HCT116 (cell line): ENCODE measurements around the gene GRHPR. TPM values are rescaled to one million over a fixed set of nuclear protein-coding genes. Genes with fewer than 3 reads are reported as not detected.

Source experiments
- ATAC-seq: fragments of 200-7000 bp; cut with Tn5 transposase; 2 replicates; pipeline ENCODE4 v1.9.1; 2020; ENCODE audit warnings: mild to moderate bottlenecking, moderate library complexity
- BruUV-seq: library from RNA; stranded (reverse); fragments of 400-500 nt; replicated peaks from 2 replicates; lab custom pipeline; 2021; lab: Mats Ljungman, UMichigan
- CTCF ChIA-PET: fragments of 300-600 bp; sonication (Branson Sonifier 250); formaldehyde crosslinking; loops from one replicate; lab custom pipeline; 2021; ENCODE audit warnings: antibody characterized with exemption; lab: Charles Lee
- POLR2A ChIA-PET: fragments of 300-600, 350-600 bp; sonication (Branson Sonifier 250); formaldehyde crosslinking; loops from one replicate; lab custom pipeline; 2021; ENCODE audit warnings: antibody characterized with exemption; lab: Charles Lee
- RAD21 ChIA-PET, 2 experiments: fragments of 300-600 bp; sonication (Branson Sonifier 250); formaldehyde crosslinking; loops; one replicate each; lab custom pipeline; 2023; ENCODE audit warnings: low total read pairs in 2 of 2; ENCODE audit not compliant: uncharacterized antibody in 2 of 2, unreplicated experiment in 2 of 2, low non-redundant PET in 1 of 2; lab: Charles Lee
- DNase-seq: peaks from one replicate; pipeline ENCODE4 v3.0.0-alpha.2; 2010; ENCODE audit warnings: low read depth, low spot score
- H2AFZ ChIP-seq: fragments of 200-600 bp; shearing (Covaris generic), sonication (generic); 2 replicates; pipeline ENCODE4 v1.6.1; 2017; ENCODE audit warnings: low read depth, mixed run types, mixed read lengths, antibody characterized with exemption, low read length; ENCODE audit not compliant: poor library complexity, severe bottlenecking
- H3K27ac ChIP-seq: 2 replicates; pipeline ENCODE4 v1.5.1; 2012; ENCODE audit warnings: low read depth, low read length
- H3K27me3 ChIP-seq: fragments of 200-600 bp; sonication (generic); 2 replicates; pipeline ENCODE4 v1.6.1; 2016; ENCODE audit warnings: mixed run types, low read length, mixed read lengths; ENCODE audit not compliant: insufficient read depth
- H3K36me3 ChIP-seq, 2 experiments: fragments of 200-500 bp in 1 of 2; fragments of 200-600 bp in 1 of 2; sonication (Bioruptor generic) in 1 of 2; sonication (generic) in 1 of 2; 2 replicates each; pipeline versions ENCODE4 v1.5.1 to v1.6.1; 2014 to 2016; ENCODE audit warnings: low read length in 2 of 2, inconsistent platforms in 1 of 2, mixed read lengths in 1 of 2, mixed run types in 1 of 2; ENCODE audit not compliant: insufficient read depth in 2 of 2, control insufficient read depth in 1 of 2
- H3K4me1 ChIP-seq, 2 experiments: fragments of 200-600 bp in 1 of 2; sonication (generic) in 1 of 2; 2 replicates each; pipeline versions ENCODE4 v1.5.1 to v1.6.1; 2012 to 2017; ENCODE audit warnings: low read length in 2 of 2, inconsistent platforms in 1 of 2, mild to moderate bottlenecking in 1 of 2, mixed read lengths in 1 of 2, mixed run types in 1 of 2, moderate library complexity in 1 of 2; ENCODE audit not compliant: insufficient read depth in 2 of 2, control insufficient read depth in 1 of 2
- H3K4me2 ChIP-seq: fragments of 200-600 bp; sonication (generic); 2 replicates; pipeline ENCODE4 v1.6.1; 2017; ENCODE audit warnings: mixed run types, low read length, mixed read lengths
- H3K4me3 ChIP-seq, 2 experiments: fragments of 200-600 bp in 1 of 2; sonication (generic) in 1 of 2; replicated peaks in 1 of 2; 2 replicates each; pipeline ENCODE4 v1.5.1; 2011 to 2016; ENCODE audit warnings: low read length in 2 of 2, control low read depth in 1 of 2, low read depth in 1 of 2, mild to moderate bottlenecking in 1 of 2, mixed read lengths in 1 of 2, mixed run types in 1 of 2
- H3K79me2 ChIP-seq: fragments of 200-600 bp; sonication (generic); 2 replicates; pipeline ENCODE4 v1.6.1; 2017; ENCODE audit warnings: mild to moderate bottlenecking, mixed run types, low read length, moderate library complexity, mixed read lengths; ENCODE audit not compliant: insufficient read depth
- H3K9ac ChIP-seq: fragments of 200-600 bp; sonication (generic); 2 replicates; pipeline ENCODE4 v1.6.1; 2016; ENCODE audit warnings: low read length, mixed read lengths
- H3K9me2 ChIP-seq: fragments of 200-600 bp; sonication (generic), shearing (Covaris generic); 2 replicates; pipeline ENCODE4 v1.6.1; 2017; ENCODE audit warnings: mixed run types, mild to moderate bottlenecking, moderate library complexity; ENCODE audit not compliant: insufficient read depth
- H3K9me3 ChIP-seq, 2 experiments: fragments of 200-500 bp in 1 of 2; fragments of 200-600 bp in 1 of 2; sonication (Bioruptor generic) in 1 of 2; sonication (generic) in 1 of 2; 2 replicates each; pipeline ENCODE4 v1.6.1; 2014 to 2017; ENCODE audit warnings: low read length in 2 of 2, mixed read lengths in 2 of 2, inconsistent platforms in 1 of 2, low read depth in 1 of 2, mild to moderate bottlenecking in 1 of 2, mixed run types in 1 of 2, moderate library complexity in 1 of 2; ENCODE audit not compliant: control insufficient read depth in 1 of 2, insufficient read depth in 1 of 2
- H4K20me1 ChIP-seq: fragments of 200-600 bp; sonication (generic), shearing (Covaris generic); 2 replicates; pipeline ENCODE4 v1.6.1; 2017; ENCODE audit warnings: mixed run types, mild to moderate bottlenecking, moderate library complexity; ENCODE audit not compliant: insufficient read depth
- CBX3 ChIP-seq: IDR thresholded peaks from 2 replicates; pipeline ENCODE4 v1.6.1; 2012; ENCODE audit warnings: low read depth
- ELF1 ChIP-seq: IDR thresholded peaks from 2 replicates; pipeline ENCODE4 v1.6.1; 2012; ENCODE audit warnings: low read depth, borderline replicate concordance
- EZH2 ChIP-seq: fragments of 200-600 bp; sonication (generic); IDR thresholded peaks from 2 replicates; pipeline ENCODE4 v1.6.1; 2017; ENCODE audit warnings: antibody characterized with exemption, mixed run types
- EZH2phosphoT487 ChIP-seq: fragments of 200-600 bp; IDR thresholded peaks from 2 replicates; pipeline ENCODE4 v1.6.1; 2018; ENCODE audit warnings: antibody characterized with exemption, borderline replicate concordance
- FOSL1 ChIP-seq: IDR thresholded peaks from 2 replicates; pipeline ENCODE4 v1.6.1; 2012; ENCODE audit warnings: low read depth
- JUND ChIP-seq: IDR thresholded peaks from 2 replicates; pipeline ENCODE4 v1.6.1; 2012
- RAD21 ChIP-seq: IDR thresholded peaks from 2 replicates; pipeline ENCODE4 v1.6.1; 2012; ENCODE audit warnings: low read depth, mild to moderate bottlenecking
- SRF ChIP-seq: IDR thresholded peaks from 2 replicates; pipeline ENCODE4 v1.6.1; 2012; ENCODE audit warnings: low read depth
- TCF7L2 ChIP-seq: IDR thresholded peaks from 2 replicates; pipeline ENCODE4 v1.7.0; 2011; ENCODE audit warnings: borderline replicate concordance, inconsistent platforms; ENCODE audit not compliant: insufficient read depth, insufficient read length; ENCODE audit errors: extremely low read depth
- intact Hi-C: fragments of 100-400 bp; cut with micrococcal nuclease; formaldehyde crosslinking; loops from 2 replicates; pipeline ENCODE4 v1.10.0; 2022
- total RNA-seq: library from RNA; stranded (reverse); gene quantifications from one replicate; pipeline ENCODE4 v1.2.1, GENCODE V29; 2021; ENCODE audit not compliant: unreplicated experiment
- TF ChIP-seq, protein P1 (sequence below): IDR thresholded peaks from 2 replicates; pipeline ENCODE4 v1.6.1; 2012
- TF ChIP-seq, protein P2 (sequence below): IDR thresholded peaks from 2 replicates; pipeline ENCODE4 v1.6.1; 2012
- TF ChIP-seq, protein P3 (sequence below), 3 experiments: fragments of 200-600 bp in 1 of 3; sonication (generic) in 1 of 3; IDR thresholded peaks in 2 of 3; conservative IDR thresholded peaks in 1 of 3; 2 replicates each; pipeline ENCODE4 v1.5.1; 2012 to 2017; ENCODE audit warnings: low read depth in 2 of 3, low read length in 2 of 3, antibody characterized with exemption in 1 of 3, borderline replicate concordance in 1 of 3, control low read depth in 1 of 3, mild to moderate bottlenecking in 1 of 3, mixed read lengths in 1 of 3, mixed run types in 1 of 3, moderate library complexity in 1 of 3; ENCODE audit not compliant: insufficient read depth in 1 of 3

Gene GRHPR
- total RNA-seq, 1 experiment from 2014 or later: 106 TPM

- no peak overlapping the region for H3K9ac ChIP-seq
- POLR2A ChIA-PET: no interaction called here
- no peak for TF ChIP-seq ELF1
- TF ChIP-seq, protein P1, sequence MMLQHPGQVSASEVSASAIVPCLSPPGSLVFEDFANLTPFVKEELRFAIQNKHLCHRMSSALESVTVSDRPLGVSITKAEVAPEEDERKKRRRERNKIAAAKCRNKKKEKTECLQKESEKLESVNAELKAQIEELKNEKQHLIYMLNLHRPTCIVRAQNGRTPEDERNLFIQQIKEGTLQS: no peak
- TF ChIP-seq FOSL1: no peak
- TF ChIP-seq JUND: no peak
- TF ChIP-seq SRF: no peak
- TF ChIP-seq CBX3: no peak
- TF ChIP-seq EZH2phosphoT487: no peak
- no peak for TF ChIP-seq RAD21
- TF ChIP-seq, protein P2, sequence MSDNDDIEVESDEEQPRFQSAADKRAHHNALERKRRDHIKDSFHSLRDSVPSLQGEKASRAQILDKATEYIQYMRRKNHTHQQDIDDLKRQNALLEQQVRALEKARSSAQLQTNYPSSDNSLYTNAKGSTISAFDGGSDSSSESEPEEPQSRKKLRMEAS: no peak
- no peak for TF ChIP-seq TCF7L2
- no peak for TF ChIP-seq EZH2
- TF ChIP-seq, protein P3, sequence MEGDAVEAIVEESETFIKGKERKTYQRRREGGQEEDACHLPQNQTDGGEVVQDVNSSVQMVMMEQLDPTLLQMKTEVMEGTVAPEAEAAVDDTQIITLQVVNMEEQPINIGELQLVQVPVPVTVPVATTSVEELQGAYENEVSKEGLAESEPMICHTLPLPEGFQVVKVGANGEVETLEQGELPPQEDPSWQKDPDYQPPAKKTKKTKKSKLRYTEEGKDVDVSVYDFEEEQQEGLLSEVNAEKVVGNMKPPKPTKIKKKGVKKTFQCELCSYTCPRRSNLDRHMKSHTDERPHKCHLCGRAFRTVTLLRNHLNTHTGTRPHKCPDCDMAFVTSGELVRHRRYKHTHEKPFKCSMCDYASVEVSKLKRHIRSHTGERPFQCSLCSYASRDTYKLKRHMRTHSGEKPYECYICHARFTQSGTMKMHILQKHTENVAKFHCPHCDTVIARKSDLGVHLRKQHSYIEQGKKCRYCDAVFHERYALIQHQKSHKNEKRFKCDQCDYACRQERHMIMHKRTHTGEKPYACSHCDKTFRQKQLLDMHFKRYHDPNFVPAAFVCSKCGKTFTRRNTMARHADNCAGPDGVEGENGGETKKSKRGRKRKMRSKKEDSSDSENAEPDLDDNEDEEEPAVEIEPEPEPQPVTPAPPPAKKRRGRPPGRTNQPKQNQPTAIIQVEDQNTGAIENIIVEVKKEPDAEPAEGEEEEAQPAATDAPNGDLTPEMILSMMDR (IDR thresholded peaks at IDR 0.05 in 2 of 3, conservative IDR thresholded peaks at IDR 0.05 in 1 of 3; ENCODE audit: borderline replicate concordance in 1 of 3, insufficient read depth in 1 of 3, low read depth in 2 of 3, low read length in 2 of 3): no peak
- no peaks in the 10 kb centered on the region for H3K27me3 ChIP-seq
- peaks cover 35% of the 10 kb centered on the region for H4K20me1 ChIP-seq
- no peak overlapping the region for H3K4me2 ChIP-seq
- no peak for DNase-seq
- no peaks in the 10 kb centered on the region for H3K9me3 ChIP-seq
- intact Hi-C loops: no loop called here
- ATAC-seq: no peak
- RAD21 ChIA-PET: no interaction called here
- CTCF ChIA-PET: no interaction called here
- no peak overlapping the region for H3K4me3 ChIP-seq
- H3K27ac ChIP-seq: no peak overlapping the region
- peaks cover 10 to 45% of the 10 kb centered on the region in 2 experiments; a peak in 3 of 4 replicates for H3K36me3 ChIP-seq
- peaks cover 0 to 19% of the 10 kb centered on the region in 2 experiments; a peak in 3 of 4 replicates for H3K4me1 ChIP-seq
- no TSS peak for BruUV-seq
- H3K79me2 ChIP-seq: peaks cover 99% of the 10 kb centered on the region
- H2AFZ ChIP-seq: no peak overlapping the region
- H3K9me2 ChIP-seq: no peaks in the 10 kb centered on the region
These were observed 23.3 kb downstream of the GRHPR start for GRCh38 chr9:37445832-37446231.
